Calu3 (cell line): ENCODE results near the gene MSRB2. TPM values are rescaled to one million over a fixed set of nuclear protein-coding genes. Genes with fewer than 3 reads are reported as not detected.

Source experiments
- Bru-seq: library from RNA; stranded (reverse); fragments of 400-500 nt; gene quantifications from one replicate; lab custom pipeline; 2021; lab: Mats Ljungman, UMichigan
- BruChase-seq, 2 experiments: library from RNA; stranded (reverse); fragments of 400-500 nt; gene quantifications; one replicate each; lab custom pipeline; 2021; lab: Mats Ljungman, UMichigan
- BruUV-seq: library from RNA; stranded (reverse); fragments of 400-500 nt; replicated peaks from 2 replicates; lab custom pipeline; 2021; lab: Mats Ljungman, UMichigan
- CTCF ChIA-PET: fragments of 300-600 bp; sonication (Branson Sonifier 250); formaldehyde crosslinking; loops from one replicate; lab custom pipeline; 2022; ENCODE audit warnings: antibody characterized with exemption; lab: Charles Lee
- DNase-seq: peaks from one replicate; pipeline ENCODE4 v3.0.0; 2022
- H3K27ac Mint-ChIP-seq: one replicate; pipeline ENCODE4 v1.8.0; 2022; ENCODE audit warnings: mixed read lengths; ENCODE audit not compliant: unreplicated experiment
- H3K27me3 Mint-ChIP-seq: one replicate; pipeline ENCODE4 v1.8.0; 2022; ENCODE audit warnings: mixed read lengths; ENCODE audit not compliant: unreplicated experiment
- H3K36me3 Mint-ChIP-seq: one replicate; pipeline ENCODE4 v1.8.0; 2022; ENCODE audit warnings: mild to moderate bottlenecking, moderate library complexity, mixed read lengths; ENCODE audit not compliant: insufficient read depth, unreplicated experiment
- H3K4me1 Mint-ChIP-seq: one replicate; pipeline ENCODE4 v1.8.0; 2022; ENCODE audit warnings: mild to moderate bottlenecking, low read depth, mixed read lengths; ENCODE audit not compliant: unreplicated experiment
- H3K4me3 Mint-ChIP-seq: one replicate; pipeline ENCODE4 v1.8.0; 2022; ENCODE audit warnings: mild to moderate bottlenecking, low read depth, moderate library complexity, mixed read lengths; ENCODE audit not compliant: unreplicated experiment
- H3K9me3 Mint-ChIP-seq: one replicate; pipeline ENCODE4 v1.8.0; 2022; ENCODE audit warnings: low read depth, mixed read lengths; ENCODE audit not compliant: unreplicated experiment
- CTCF ChIP-seq: fragments of 200-600 bp; IDR thresholded peaks from one replicate; pipeline ENCODE4 v1.8.0; 2022; ENCODE audit warnings: antibody characterized with exemption; ENCODE audit not compliant: unreplicated experiment
- intact Hi-C: fragments of 100-400 bp; cut with micrococcal nuclease; formaldehyde crosslinking; loops from one replicate; pipeline ENCODE4 v1.10.0; 2022; ENCODE audit not compliant: unreplicated experiment
- long read RNA-seq: library from polyadenylated mRNA; stranded (forward); transcript quantifications from one replicate; pipeline ENCODE4 v2.0.0, GENCODE V29; 2022
- total RNA-seq: library from RNA; stranded (reverse); gene quantifications from 2 replicates; pipeline ENCODE4 v1.2.3, GENCODE V29; 2022

Gene MSRB2
- total RNA-seq (10.5 and 12.6 TPM in 2 replicates), Bru-seq, nascent RNA (percentile 48 among the genes with signal in this experiment), BruChase-seq, experiment 1, labeled RNA remaining after a 6-hour chase (percentile 39 among the genes with signal in this experiment), BruChase-seq, experiment 2, labeled RNA remaining after a 2-hour chase (percentile 39 among the genes with signal in this experiment)
- long read RNA-seq, transcript MSRB2-201 (5 exons, 1,803 nt) = major isoform, 30 of 35 reads
- long read RNA-seq, partial matches to known transcripts = 0 of 35 reads
- long read RNA-seq, other reads (novel, unspliced or antisense) = 5 of 35 reads

GRCh38 chr10:23095404-23095965, at the start of gene MSRB2:
Gene MSRB2 (plus strand): TSS chr10:23095579. CDS start chr10:23095609, 30 bp downstream.
- Mint-ChIP-seq H3K27me3 (no peaks in the 10 kb centered on the region), H3K27ac (peak within 1 kb of the TSS; percentile 81), H3K4me1 (peaks cover 10% of the 10 kb centered on the region), H3K9me3 (peaks cover 5% of the 10 kb centered on the region), H3K36me3 (peaks cover 20% of the 10 kb centered on the region), H3K4me3 (peak within 1 kb of the TSS; percentile 95)
- CTCF ChIA-PET = no interaction called here
- intact Hi-C loops = no loop called here
- peak; percentile 89 for DNase-seq
- BruUV-seq = no TSS peak
- no peak for TF ChIP-seq CTCF

GRCh38 chr10:23046027-23046426, 49.4 kb upstream of the MSRB2 start:
- H3K36me3 Mint-ChIP-seq = no peaks in the 10 kb centered on the region
- no peaks in the 10 kb centered on the region for H3K4me1 Mint-ChIP-seq
- no peaks in the 10 kb centered on the region for H3K9me3 Mint-ChIP-seq
- BruUV-seq = no TSS peak
- H3K4me3 Mint-ChIP-seq = no peak overlapping the region
- intact Hi-C loops = no loop called here
- no peak overlapping the region for H3K27ac Mint-ChIP-seq
- CTCF ChIA-PET = no interaction called here
- no peaks in the 10 kb centered on the region for H3K27me3 Mint-ChIP-seq
- DNase-seq = no peak
- no peak for TF ChIP-seq CTCF

GRCh38 chr10:23047201-23048050, 48.0 kb upstream of the MSRB2 start:
- CTCF ChIA-PET = interaction anchor here (1.0 kb wide), 1 partner anchor 28 kb away, joined by 3 read pairs; no protein-coding TSS in a partner anchor
- H3K9me3 Mint-ChIP-seq = no peaks in the 10 kb centered on the region

More at GRCh38 chr10:23047201-23048050, 48.0 kb upstream of the MSRB2 start:
- Mint-ChIP-seq H3K36me3 (no peaks in the 10 kb centered on the region), H3K4me3 (no peak overlapping the region), H3K4me1 (no peaks in the 10 kb centered on the region), H3K27ac (no peak overlapping the region), H3K27me3 (no peaks in the 10 kb centered on the region)
- DNase-seq = no peak
- no TSS peak for BruUV-seq
- intact Hi-C loops = no loop called here
- no peak for TF ChIP-seq CTCF
